ENCODE data around the gene UTP18. TPM values are rescaled to one million over a fixed set of nuclear protein-coding genes. Genes with fewer than 3 reads are reported as not detected.

Gene UTP18
- total and polyA plus RNA-seq, 2 of the 13 experiments (the other 11 are each of a cell fraction or from before 2014, with no cell fraction given), result 35.2 to 104 TPM

- peak overlapping the region; percentile 30; the same call in 1 of the 2 replicates for H3K9ac ChIP-seq (ENCODE audit: insufficient read depth, low read depth, low read length)
- H3K79me2 ChIP-seq (ENCODE audit: insufficient read depth, low read length), result peaks cover 84% of the 10 kb centered on the region
- intact Hi-C loops (cut with micrococcal nuclease; ENCODE audit: unreplicated experiment), result no loop called here
- H3K4me2 ChIP-seq (ENCODE audit: low read depth, low read length), result peak overlapping the region; percentile 93
- in situ Hi-C loops (cut with HindIII; ENCODE audit: extremely low pct_ligation_motif_present, low pct_unique_long_range_greater_than_20kb), result no loop called here
- CTCF ChIA-PET (ENCODE audit: low intra/inter-chr PET ratio, low total read pairs), result no interaction called here
- peak overlapping the region; percentile 31 for H3K27ac ChIP-seq (ENCODE audit: extremely low read length, insufficient read depth, low read length)
- FAIRE-seq (peak; percentile 42), DNase-seq (ENCODE audit: low spot score) (peak; percentile 46), ATAC-seq (peak; percentile 10; the same call in 1 of the 3 replicates)
- H4K20me1 ChIP-seq (ENCODE audit: insufficient read depth, low read length), result peaks cover 46% of the 10 kb centered on the region
- peaks cover 13 to 26% of the 10 kb centered on the region in 2 experiments for H3K36me3 ChIP-seq (replicated peaks in 1 of 2; ENCODE audit: control insufficient read depth in 1 of 2, insufficient read depth in 2 of 2, low read length in 2 of 2)
- H2AFZ ChIP-seq (ENCODE audit: low read length), result no peak overlapping the region
- WGBS (ENCODE audit: low lambda C conversion rate), result 14% methylated on average over 3 of the region's 3 CpGs
- BruUV-seq (replicated peaks), result no TSS peak
- H3K4me1 ChIP-seq (ENCODE audit: insufficient read depth, low read length), result peaks cover 55% of the 10 kb centered on the region
- no peaks in the 10 kb centered on the region; a peak in 1 of 5 replicates for H3K27me3 ChIP-seq (ENCODE audit: control insufficient read depth in 1 of 2, insufficient read depth in 2 of 2, low read length in 2 of 2)
- peak overlapping the region; percentile 3 to 96 (median 8); a peak in 2 of 6 replicates for H3K4me3 ChIP-seq (replicated peaks in 1 of 3; ENCODE audit: insufficient read depth in 1 of 3, low read depth in 2 of 3, low read length in 3 of 3)
- POLR2A ChIA-PET, result no interaction called here
- no peaks in the 10 kb centered on the region for H3K9me3 ChIP-seq (ENCODE audit: low read length)
- no peak for TF ChIP-seq CREM (IDR thresholded peaks at IDR 0.05)
- TF ChIP-seq CREM (CRISPR knock-in tag; IDR thresholded peaks at IDR 0.05), result no peak
- no peak for TF ChIP-seq CREB1 (IDR thresholded peaks at IDR 0.05)
- 0 out of 2 replicates have a peak, but pooled peaks have one; percentile 18 for TF ChIP-seq CREB1 (CRISPR knock-in tag; IDR thresholded peaks at IDR 0.05)
- TF ChIP-seq HOXA3 (CRISPR knock-in tag; IDR thresholded peaks at IDR 0.05), result no peak
- TF ChIP-seq CSRNP2 (CRISPR knock-in tag; conservative IDR thresholded peaks at IDR 0.05; ENCODE audit: low read depth), result no peak
- TF ChIP-seq GLI4 (CRISPR knock-in tag; IDR thresholded peaks at IDR 0.05; ENCODE audit: borderline replicate concordance), result no peak
- TF ChIP-seq MXD3 (CRISPR knock-in tag; IDR thresholded peaks at IDR 0.05), result no peak
- no peak for TF ChIP-seq HCFC1 (IDR thresholded peaks at IDR 0.05; ENCODE audit: low read depth, low read length)
- TF ChIP-seq ZBTB7A (CRISPR knock-in tag; IDR thresholded peaks at IDR 0.05), result no peak
- no peak for TF ChIP-seq ZNF253 (CRISPR knock-in tag; IDR thresholded peaks at IDR 0.05; ENCODE audit: borderline replicate concordance)
- no peak for TF ChIP-seq PRPF4 (IDR thresholded peaks at IDR 0.05; ENCODE audit: low read depth, low read length, poor library complexity, severe bottlenecking)
- no peak for TF ChIP-seq ZMYM2 (CRISPR knock-in tag; IDR thresholded peaks at IDR 0.05)
- no peak for TF ChIP-seq HDAC1 (CRISPR knock-in tag; IDR thresholded peaks at IDR 0.05)
- no peak for TF ChIP-seq ATF7 (IDR thresholded peaks at IDR 0.05)
- TF ChIP-seq ATF7 (CRISPR knock-in tag; IDR thresholded peaks at IDR 0.05), result no peak
- TF ChIP-seq TEF (CRISPR knock-in tag; IDR thresholded peaks at IDR 0.05), result peak; percentile 93
- TF ChIP-seq ASH2L (IDR thresholded peaks at IDR 0.05; ENCODE audit: insufficient read length, low read depth, low read length), result peak; percentile 39
- TF ChIP-seq SMAD9 (CRISPR knock-in tag; IDR thresholded peaks at IDR 0.05), result no peak
- TF ChIP-seq SSRP1 (CRISPR knock-in tag; IDR thresholded peaks at IDR 0.05), result no peak
- TF ChIP-seq SIN3A (IDR thresholded peaks at IDR 0.05; ENCODE audit: borderline replicate concordance, low read depth, low read length), result no peak
- TF ChIP-seq ZNF441 (CRISPR knock-in tag; IDR thresholded peaks at IDR 0.05; ENCODE audit: borderline replicate concordance), result no peak
- TF ChIP-seq SOX5 (CRISPR knock-in tag; IDR thresholded peaks at IDR 0.05; ENCODE audit: borderline replicate concordance), result 0 out of 2 replicates have a peak, but pooled peaks have one; percentile 17
- 0 out of 2 replicates have a peak, but pooled peaks have one; percentile 15 for TF ChIP-seq YEATS2 (CRISPR knock-in tag; IDR thresholded peaks at IDR 0.05; ENCODE audit: borderline replicate concordance)
- TF ChIP-seq ZNF234 (CRISPR knock-in tag; conservative IDR thresholded peaks at IDR 0.05), result no peak
- no peak for TF ChIP-seq HDAC2 (CRISPR knock-in tag; IDR thresholded peaks at IDR 0.05)
- TF ChIP-seq ZNF207 (IDR thresholded peaks at IDR 0.05; ENCODE audit: borderline replicate concordance), result no peak
- TF ChIP-seq KMT2A (CRISPR knock-in tag; IDR thresholded peaks at IDR 0.05), result peak; percentile 34; the same call in 1 of the 2 replicates
Measured at GRCh38 chr17:51256101-51256500, 4.2 kb upstream of the UTP18 start.

All from HepG2 (cell line).